WTC11 (cell line): ENCODE data around the gene SNAPC4. TPM values are rescaled to one million over a fixed set of nuclear protein-coding genes. Genes with fewer than 3 reads are reported as not detected.

Experiments
- ATAC-seq: fragments of 200-7000 bp; cut with Tn5 transposase; 2 replicates; pipeline ENCODE4 v1.10.0; 2021; ENCODE audit warnings: mild to moderate bottlenecking, moderate library complexity
- CTCF ChIA-PET: fragments of 300-600 bp; sonication (Branson Sonifier 250); formaldehyde crosslinking; loops from one replicate; lab custom pipeline; 2021; ENCODE audit warnings: antibody characterized with exemption; lab: Charles Lee
- POLR2A ChIA-PET: fragments of 350-600 bp; sonication (Branson Sonifier 250); formaldehyde crosslinking; loops from one replicate; lab custom pipeline; 2021; ENCODE audit warnings: antibody characterized with exemption; lab: Charles Lee
- DNase-seq: peaks from one replicate; pipeline ENCODE4 v3.0.0; 2021; ENCODE audit warnings: low spot score
- H3K27ac Mint-ChIP-seq: 2 replicates; pipeline ENCODE4 v1.8.0; 2021; ENCODE audit warnings: mixed read lengths
- H3K27me3 Mint-ChIP-seq: 2 replicates; pipeline ENCODE4 v1.8.0; 2021; ENCODE audit warnings: low read depth, mild to moderate bottlenecking, moderate library complexity, mixed read lengths
- H3K36me3 Mint-ChIP-seq: 2 replicates; pipeline ENCODE4 v1.8.0; 2021; ENCODE audit warnings: mixed read lengths
- H3K4me1 Mint-ChIP-seq: 2 replicates; pipeline ENCODE4 v1.8.0; 2022; ENCODE audit warnings: mixed read lengths
- H3K4me3 Mint-ChIP-seq: 2 replicates; pipeline ENCODE4 v1.8.0; 2021; ENCODE audit warnings: mild to moderate bottlenecking, moderate library complexity, mixed read lengths
- H3K9me3 Mint-ChIP-seq: 2 replicates; pipeline ENCODE4 v1.8.0; 2021; ENCODE audit warnings: mixed read lengths
- AFF4 ChIP-seq: sonication (generic); formaldehyde crosslinking; IDR thresholded peaks from 2 replicates; pipeline ENCODE4 v1.8.1; 2023; ENCODE audit warnings: mild to moderate bottlenecking, missing genetic modification reagents, borderline replicate concordance
- CBFB ChIP-seq: sonication (generic); formaldehyde crosslinking; IDR thresholded peaks from 2 replicates; pipeline ENCODE4 v1.8.1; 2022; ENCODE audit warnings: mild to moderate bottlenecking, low read depth, missing genetic modification reagents
- EMX1 ChIP-seq: fragments of 250-450 bp; sonication (Bioruptor Pico); IDR thresholded peaks from 2 replicates; pipeline ENCODE4 v1.8.0; 2021; ENCODE audit warnings: mild to moderate bottlenecking
- ESRRA ChIP-seq: sonication (generic); formaldehyde crosslinking; IDR thresholded peaks from 2 replicates; pipeline ENCODE4 v1.8.1; 2022; ENCODE audit warnings: mild to moderate bottlenecking, missing genetic modification reagents, borderline replicate concordance
- IRF1 ChIP-seq: sonication (generic); formaldehyde crosslinking; IDR thresholded peaks from 2 replicates; pipeline ENCODE4 v1.8.0; 2023; ENCODE audit warnings: missing genetic modification reagents
- JUN ChIP-seq: sonication (generic); formaldehyde crosslinking; IDR thresholded peaks from 2 replicates; pipeline ENCODE4 v1.8.0; 2023; ENCODE audit warnings: mild to moderate bottlenecking, missing genetic modification reagents
- RORB ChIP-seq: fragments of 250-450 bp; sonication (Bioruptor Pico); IDR thresholded peaks from 2 replicates; pipeline ENCODE4 v1.9.0; 2021; ENCODE audit warnings: mild to moderate bottlenecking
- TCF7 ChIP-seq: sonication (generic); formaldehyde crosslinking; IDR thresholded peaks from 2 replicates; pipeline ENCODE4 v1.8.0; 2022; ENCODE audit warnings: mild to moderate bottlenecking, low read depth, missing genetic modification reagents, moderate library complexity
- ZBTB21 ChIP-seq: sonication (generic); formaldehyde crosslinking; IDR thresholded peaks from 2 replicates; pipeline ENCODE4 v1.8.1; 2023; ENCODE audit warnings: mild to moderate bottlenecking, missing genetic modification reagents, borderline replicate concordance
- ZMAT4 ChIP-seq: fragments of 250-450 bp; sonication (Bioruptor Pico); IDR thresholded peaks from 2 replicates; pipeline ENCODE4 v1.9.0; 2021; ENCODE audit warnings: mild to moderate bottlenecking
- ZNF281 ChIP-seq: sonication (generic); formaldehyde crosslinking; IDR thresholded peaks from 2 replicates; pipeline ENCODE4 v1.8.0; 2023; ENCODE audit warnings: mild to moderate bottlenecking, missing genetic modification reagents
- ZNF317 ChIP-seq: sonication (generic); formaldehyde crosslinking; IDR thresholded peaks from 2 replicates; pipeline ENCODE4 v1.8.1; 2023; ENCODE audit warnings: low read depth, mild to moderate bottlenecking, moderate library complexity, missing genetic modification reagents, borderline replicate concordance
- ZNF512 ChIP-seq: sonication (generic); formaldehyde crosslinking; IDR thresholded peaks from 2 replicates; pipeline ENCODE4 v1.8.1; 2022; ENCODE audit warnings: missing genetic modification reagents, borderline replicate concordance
- total RNA-seq: library from RNA; stranded (reverse); gene quantifications from 3 replicates; pipeline ENCODE4 v1.2.3, GENCODE V29; 2021
- TF ChIP-seq, protein P1 (sequence below): sonication (generic); formaldehyde crosslinking; IDR thresholded peaks from 2 replicates; pipeline ENCODE4 v1.8.1; 2022; ENCODE audit warnings: mild to moderate bottlenecking, moderate library complexity, missing genetic modification reagents
- TF ChIP-seq, protein P2 (sequence below): fragments of 250-450 bp; sonication (Bioruptor Pico); IDR thresholded peaks from 2 replicates; pipeline ENCODE4 v1.9.0; 2021; ENCODE audit warnings: moderate library complexity, mild to moderate bottlenecking, inconsistent platforms, borderline replicate concordance
- TF ChIP-seq, protein P3 (sequence below): sonication (generic); formaldehyde crosslinking; IDR thresholded peaks from 2 replicates; pipeline ENCODE4 v1.8.1; 2022; ENCODE audit warnings: low read depth, missing genetic modification reagents, borderline replicate concordance
- TF ChIP-seq, protein P4 (sequence below): sonication (generic); formaldehyde crosslinking; IDR thresholded peaks from 2 replicates; pipeline ENCODE4 v1.8.1; 2023; ENCODE audit warnings: mild to moderate bottlenecking, missing genetic modification reagents
- TF ChIP-seq, protein P5 (sequence below): sonication (generic); formaldehyde crosslinking; IDR thresholded peaks from 2 replicates; pipeline ENCODE4 v1.8.0; 2022; ENCODE audit warnings: missing genetic modification reagents

The SNAPC4 gene
- total RNA-seq, 1 experiment from 2014 or later = 22.8 TPM

GRCh38 chr9:136431782-136432350 lies 31.9 kb upstream of the SNAPC4 start:
- peaks cover 3% of the 10 kb centered on the region for H3K4me1 Mint-ChIP-seq
- H3K27ac Mint-ChIP-seq = no peak overlapping the region
- H3K36me3 Mint-ChIP-seq = peaks cover 2% of the 10 kb centered on the region; the same call in 1 of the 2 replicates
- no peaks in the 10 kb centered on the region for H3K27me3 Mint-ChIP-seq
- no peak overlapping the region for H3K4me3 Mint-ChIP-seq
- POLR2A ChIA-PET = no interaction called here
- ATAC-seq (no peak), DNase-seq (no peak)
- CTCF ChIA-PET = no interaction called here
- no peaks in the 10 kb centered on the region for H3K9me3 Mint-ChIP-seq
- TF ChIP-seq ZNF281 (CRISPR knock-in tag) (no peak), IRF1 (CRISPR knock-in tag) (no peak), RORB (CRISPR knock-in tag) (no peak), ZBTB21 (CRISPR knock-in tag) (no peak), ZNF512 (CRISPR knock-in tag) (no peak), ZMAT4 (CRISPR knock-in tag) (no peak), TCF7 (no peak), AFF4 (no peak), EMX1 (CRISPR knock-in tag) (no peak), CBFB (CRISPR knock-in tag) (no peak), ESRRA (CRISPR knock-in tag) (no peak), JUN (no peak), ZNF317 (CRISPR knock-in tag) (no peak)
- TF ChIP-seq, protein P1, sequence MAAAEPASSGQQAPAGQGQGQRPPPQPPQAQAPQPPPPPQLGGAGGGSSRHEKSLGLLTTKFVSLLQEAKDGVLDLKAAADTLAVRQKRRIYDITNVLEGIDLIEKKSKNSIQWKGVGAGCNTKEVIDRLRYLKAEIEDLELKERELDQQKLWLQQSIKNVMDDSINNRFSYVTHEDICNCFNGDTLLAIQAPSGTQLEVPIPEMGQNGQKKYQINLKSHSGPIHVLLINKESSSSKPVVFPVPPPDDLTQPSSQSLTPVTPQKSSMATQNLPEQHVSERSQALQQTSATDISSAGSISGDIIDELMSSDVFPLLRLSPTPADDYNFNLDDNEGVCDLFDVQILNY (CRISPR knock-in tag) = no peak
- TF ChIP-seq, protein P2, sequence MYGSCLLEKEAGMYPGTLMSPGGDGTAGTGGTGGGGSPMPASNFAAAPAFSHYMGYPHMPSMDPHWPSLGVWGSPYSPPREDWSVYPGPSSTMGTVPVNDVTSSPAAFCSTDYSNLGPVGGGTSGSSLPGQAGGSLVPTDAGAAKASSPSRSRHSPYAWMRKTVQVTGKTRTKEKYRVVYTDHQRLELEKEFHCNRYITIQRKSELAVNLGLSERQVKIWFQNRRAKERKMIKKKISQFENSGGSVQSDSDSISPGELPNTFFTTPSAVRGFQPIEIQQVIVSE (CRISPR knock-in tag) = no peak
- TF ChIP-seq, protein P3, sequence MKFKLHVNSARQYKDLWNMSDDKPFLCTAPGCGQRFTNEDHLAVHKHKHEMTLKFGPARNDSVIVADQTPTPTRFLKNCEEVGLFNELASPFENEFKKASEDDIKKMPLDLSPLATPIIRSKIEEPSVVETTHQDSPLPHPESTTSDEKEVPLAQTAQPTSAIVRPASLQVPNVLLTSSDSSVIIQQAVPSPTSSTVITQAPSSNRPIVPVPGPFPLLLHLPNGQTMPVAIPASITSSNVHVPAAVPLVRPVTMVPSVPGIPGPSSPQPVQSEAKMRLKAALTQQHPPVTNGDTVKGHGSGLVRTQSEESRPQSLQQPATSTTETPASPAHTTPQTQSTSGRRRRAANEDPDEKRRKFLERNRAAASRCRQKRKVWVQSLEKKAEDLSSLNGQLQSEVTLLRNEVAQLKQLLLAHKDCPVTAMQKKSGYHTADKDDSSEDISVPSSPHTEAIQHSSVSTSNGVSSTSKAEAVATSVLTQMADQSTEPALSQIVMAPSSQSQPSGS = no peak
- TF ChIP-seq, protein P4, sequence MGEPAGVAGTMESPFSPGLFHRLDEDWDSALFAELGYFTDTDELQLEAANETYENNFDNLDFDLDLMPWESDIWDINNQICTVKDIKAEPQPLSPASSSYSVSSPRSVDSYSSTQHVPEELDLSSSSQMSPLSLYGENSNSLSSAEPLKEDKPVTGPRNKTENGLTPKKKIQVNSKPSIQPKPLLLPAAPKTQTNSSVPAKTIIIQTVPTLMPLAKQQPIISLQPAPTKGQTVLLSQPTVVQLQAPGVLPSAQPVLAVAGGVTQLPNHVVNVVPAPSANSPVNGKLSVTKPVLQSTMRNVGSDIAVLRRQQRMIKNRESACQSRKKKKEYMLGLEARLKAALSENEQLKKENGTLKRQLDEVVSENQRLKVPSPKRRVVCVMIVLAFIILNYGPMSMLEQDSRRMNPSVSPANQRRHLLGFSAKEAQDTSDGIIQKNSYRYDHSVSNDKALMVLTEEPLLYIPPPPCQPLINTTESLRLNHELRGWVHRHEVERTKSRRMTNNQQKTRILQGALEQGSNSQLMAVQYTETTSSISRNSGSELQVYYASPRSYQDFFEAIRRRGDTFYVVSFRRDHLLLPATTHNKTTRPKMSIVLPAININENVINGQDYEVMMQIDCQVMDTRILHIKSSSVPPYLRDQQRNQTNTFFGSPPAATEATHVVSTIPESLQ (CRISPR knock-in tag) = no peak
- TF ChIP-seq, protein P5, sequence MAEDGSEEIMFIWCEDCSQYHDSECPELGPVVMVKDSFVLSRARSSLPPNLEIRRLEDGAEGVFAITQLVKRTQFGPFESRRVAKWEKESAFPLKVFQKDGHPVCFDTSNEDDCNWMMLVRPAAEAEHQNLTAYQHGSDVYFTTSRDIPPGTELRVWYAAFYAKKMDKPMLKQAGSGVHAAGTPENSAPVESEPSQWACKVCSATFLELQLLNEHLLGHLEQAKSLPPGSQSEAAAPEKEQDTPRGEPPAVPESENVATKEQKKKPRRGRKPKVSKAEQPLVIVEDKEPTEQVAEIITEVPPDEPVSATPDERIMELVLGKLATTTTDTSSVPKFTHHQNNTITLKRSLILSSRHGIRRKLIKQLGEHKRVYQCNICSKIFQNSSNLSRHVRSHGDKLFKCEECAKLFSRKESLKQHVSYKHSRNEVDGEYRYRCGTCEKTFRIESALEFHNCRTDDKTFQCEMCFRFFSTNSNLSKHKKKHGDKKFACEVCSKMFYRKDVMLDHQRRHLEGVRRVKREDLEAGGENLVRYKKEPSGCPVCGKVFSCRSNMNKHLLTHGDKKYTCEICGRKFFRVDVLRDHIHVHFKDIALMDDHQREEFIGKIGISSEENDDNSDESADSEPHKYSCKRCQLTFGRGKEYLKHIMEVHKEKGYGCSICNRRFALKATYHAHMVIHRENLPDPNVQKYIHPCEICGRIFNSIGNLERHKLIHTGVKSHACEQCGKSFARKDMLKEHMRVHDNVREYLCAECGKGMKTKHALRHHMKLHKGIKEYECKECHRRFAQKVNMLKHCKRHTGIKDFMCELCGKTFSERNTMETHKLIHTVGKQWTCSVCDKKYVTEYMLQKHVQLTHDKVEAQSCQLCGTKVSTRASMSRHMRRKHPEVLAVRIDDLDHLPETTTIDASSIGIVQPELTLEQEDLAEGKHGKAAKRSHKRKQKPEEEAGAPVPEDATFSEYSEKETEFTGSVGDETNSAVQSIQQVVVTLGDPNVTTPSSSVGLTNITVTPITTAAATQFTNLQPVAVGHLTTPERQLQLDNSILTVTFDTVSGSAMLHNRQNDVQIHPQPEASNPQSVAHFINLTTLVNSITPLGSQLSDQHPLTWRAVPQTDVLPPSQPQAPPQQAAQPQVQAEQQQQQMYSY (CRISPR knock-in tag) = no peak
